Activated T-cell treated with anti-CD3 and anti-CD28 coated beads, Interleukin-2, amount 50 U/mL, for 72 hours (primary cell): ENCODE results near the gene GPR158. TPM values are rescaled to one million over a fixed set of nuclear protein-coding genes. Genes with fewer than 3 reads are reported as not detected.

Source experiments
- ATAC-seq, 2 donors: fragments of 150-1000 bp; cut with Tn5 transposase; replicated peaks in 1 of 2; 2 replicates each; pipeline ENCODE4 v1.10.0; 2021; ENCODE audit warnings: moderate library complexity in 2 of 2, mild to moderate bottlenecking in 1 of 2
- DNase-seq, 2 donors: peaks; one replicate each; pipeline ENCODE4 v3.0.0; 2021 to 2022; ENCODE audit warnings: mixed read lengths in 1 of 2
- H3K27ac Mint-ChIP-seq: one replicate; pipeline ENCODE4 v1.8.0; 2022; ENCODE audit warnings: mild to moderate bottlenecking, moderate library complexity, mixed read lengths
- H3K27me3 Mint-ChIP-seq: one replicate; pipeline ENCODE4 v1.8.0; 2022; ENCODE audit warnings: low read depth, mixed read lengths
- H3K36me3 Mint-ChIP-seq, 2 donors: one replicate each; pipeline ENCODE4 v1.8.0; 2022; ENCODE audit warnings: mixed read lengths in 2 of 2, mild to moderate bottlenecking in 1 of 2; ENCODE audit not compliant: insufficient read depth in 2 of 2
- H3K4me1 Mint-ChIP-seq: one replicate; pipeline ENCODE4 v1.8.0; 2022; ENCODE audit warnings: low read depth, mixed read lengths
- H3K4me3 Mint-ChIP-seq, 2 donors: one replicate each; pipeline ENCODE4 v1.8.0; 2022; ENCODE audit warnings: mild to moderate bottlenecking in 2 of 2, mixed read lengths in 2 of 2, moderate library complexity in 2 of 2
- H3K9me3 Mint-ChIP-seq, 2 donors: one replicate each; pipeline ENCODE4 v1.8.0; 2022; ENCODE audit warnings: mixed read lengths in 2 of 2
- total RNA-seq, 2 donors: library from RNA; stranded (reverse); gene quantifications; one replicate each; pipeline ENCODE4 v1.2.3, GENCODE V29; 2022

GPR158 gene
- total RNA-seq, 2 donors from 2014 or later = not detected

DNA sequence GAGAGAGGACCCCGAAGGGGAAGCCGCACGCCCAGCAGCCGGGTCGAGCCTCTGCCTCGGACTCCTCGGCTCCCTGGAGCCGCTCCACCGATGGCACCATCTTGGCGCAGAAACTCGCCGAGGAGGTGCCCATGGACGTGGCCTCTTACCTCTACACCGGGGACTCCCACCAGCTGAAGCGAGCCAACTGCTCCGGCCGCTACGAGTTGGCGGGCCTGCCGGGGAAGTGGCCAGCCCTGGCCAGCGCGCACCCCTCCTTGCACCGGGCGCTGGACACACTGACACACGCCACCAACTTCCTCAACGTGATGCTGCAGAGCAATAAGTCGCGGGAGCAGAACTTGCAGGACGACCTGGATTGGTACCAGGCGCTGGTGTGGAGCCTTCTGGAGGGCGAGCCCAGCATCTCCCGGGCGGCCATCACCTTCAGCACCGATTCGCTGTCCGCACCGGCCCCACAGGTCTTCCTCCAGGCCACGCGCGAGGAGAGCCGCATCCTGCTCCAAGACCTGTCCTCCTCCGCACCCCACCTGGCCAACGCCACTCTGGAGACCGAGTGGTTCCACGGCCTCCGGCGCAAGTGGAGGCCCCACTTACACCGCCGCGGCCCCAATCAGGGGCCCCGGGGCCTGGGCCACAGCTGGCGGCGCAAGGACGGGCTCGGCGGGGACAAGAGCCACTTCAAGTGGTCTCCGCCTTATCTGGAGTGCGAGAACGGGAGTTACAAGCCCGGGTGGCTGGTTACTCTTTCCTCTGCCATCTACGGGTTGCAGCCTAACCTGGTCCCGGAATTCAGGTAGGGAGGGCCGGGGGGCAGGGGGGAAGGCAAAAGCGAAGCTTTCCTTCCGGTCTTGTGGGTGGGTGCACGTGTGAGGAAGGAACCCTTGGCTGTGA, 973 bp downstream of the GPR158 start:
- DNase-seq (no peak), ATAC-seq (no peak)
- Mint-ChIP-seq H3K27me3 (peaks cover 31% of the 10 kb centered on the region), H3K4me1 (no peaks in the 10 kb centered on the region), H3K4me3 (peak overlapping the region in 1 of 2 donors; percentile 32), H3K9me3 (peaks cover 2 to 9% of the 10 kb centered on the region in 2 donors), H3K27ac (no peak overlapping the region), H3K36me3 (peaks cover 5 to 6% of the 10 kb centered on the region in 2 donors)

DNA sequence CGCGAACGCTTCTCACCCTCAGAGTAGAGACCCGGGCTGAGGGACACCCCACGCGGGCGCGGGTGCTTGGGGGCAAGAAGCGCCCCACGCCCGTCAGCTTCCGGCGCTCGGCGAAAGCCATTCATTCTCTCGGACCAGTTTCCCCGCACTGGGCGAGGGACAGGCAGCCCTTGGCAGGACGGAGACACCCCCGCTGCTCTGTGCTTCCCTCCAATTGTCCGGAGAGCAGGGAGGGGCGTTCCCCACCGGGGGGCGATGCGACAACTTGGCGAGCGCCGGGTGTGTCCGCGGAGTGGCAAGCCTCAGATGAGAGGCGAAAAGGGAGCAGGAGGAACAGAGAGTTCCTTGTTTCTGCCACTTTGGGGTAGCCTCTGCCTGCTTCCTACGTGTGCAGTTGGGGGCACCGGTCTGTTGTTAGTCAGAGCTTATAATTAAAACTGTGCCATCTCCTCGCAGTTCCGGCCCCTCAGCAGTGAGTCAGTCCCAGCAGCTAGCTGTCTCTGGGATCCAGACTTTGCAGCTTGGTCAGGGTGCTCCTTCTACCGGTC, 1.7 kb downstream of the GPR158 start:
- ATAC-seq (no peak), DNase-seq (no peak)
- Mint-ChIP-seq H3K36me3 (peaks cover 5 to 6% of the 10 kb centered on the region in 2 donors), H3K9me3 (peaks cover 2 to 7% of the 10 kb centered on the region in 2 donors), H3K4me3 (peak overlapping the region; percentile 32 to 36), H3K27me3 (peaks cover 31% of the 10 kb centered on the region), H3K27ac (no peak overlapping the region), H3K4me1 (no peaks in the 10 kb centered on the region)

DNA sequence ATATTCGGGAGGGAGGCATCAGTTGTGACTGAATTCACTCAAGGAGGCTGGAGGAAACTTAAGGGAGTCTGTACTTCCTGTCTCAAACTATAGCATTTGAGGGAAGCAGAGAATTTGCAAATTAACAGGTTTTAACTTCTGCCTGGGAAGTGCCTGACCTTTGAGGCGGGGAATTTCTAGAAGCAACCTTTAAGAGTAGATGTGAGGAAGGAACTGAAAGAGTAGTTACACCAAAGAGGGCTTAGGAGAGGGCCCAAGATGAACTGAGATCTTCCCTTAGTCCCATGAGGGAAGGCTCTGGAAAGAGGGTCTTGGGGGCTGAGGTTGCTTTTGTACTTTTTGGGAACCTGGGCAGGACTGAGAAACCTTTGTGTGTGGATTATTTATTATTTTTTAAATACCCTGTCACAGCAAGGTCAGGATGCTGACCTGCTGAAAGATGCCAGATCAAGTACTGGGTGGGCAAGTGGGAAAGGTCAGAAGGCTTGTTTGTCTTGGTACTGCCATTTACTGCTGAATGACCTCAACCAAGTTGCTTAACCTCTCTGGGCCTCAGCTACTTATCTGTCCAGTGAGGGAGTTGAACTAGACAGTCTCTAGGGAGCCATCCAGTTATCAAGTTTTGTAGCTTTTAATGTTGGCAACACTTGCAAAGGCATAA, 2.4 kb downstream of the GPR158 start:
- H3K4me1 Mint-ChIP-seq = no peaks in the 10 kb centered on the region
- H3K27ac Mint-ChIP-seq = no peak overlapping the region
- H3K27me3 Mint-ChIP-seq = peaks cover 31% of the 10 kb centered on the region
- peaks cover 2 to 5% of the 10 kb centered on the region in 2 donors for H3K9me3 Mint-ChIP-seq
- ATAC-seq (no peak), DNase-seq (no peak)
- peak overlapping the region; percentile 32 to 36 for H3K4me3 Mint-ChIP-seq
- peaks cover 5 to 6% of the 10 kb centered on the region in 2 donors for H3K36me3 Mint-ChIP-seq

DNA sequence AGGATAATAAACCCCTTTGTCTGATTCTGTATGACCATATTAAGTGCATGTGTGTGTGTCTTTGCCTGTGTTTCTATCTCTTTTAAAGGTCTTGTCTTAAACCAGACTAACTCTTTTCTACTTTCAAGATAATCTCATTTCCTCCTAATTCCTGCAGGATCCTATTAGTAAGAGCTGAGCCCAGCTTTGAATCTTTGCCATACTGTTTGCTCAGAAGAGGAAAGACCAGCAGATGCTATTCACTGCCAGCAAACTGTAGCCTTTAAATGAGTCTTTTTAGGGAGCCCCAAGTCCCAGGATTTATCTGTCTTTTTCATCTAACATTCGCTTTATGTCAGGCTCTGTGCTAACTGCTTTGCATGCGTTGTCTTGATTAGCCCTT, 2.9 kb downstream of the GPR158 start:
- ATAC-seq = no peak
- H3K27me3 Mint-ChIP-seq = peaks cover 31% of the 10 kb centered on the region

DNA sequence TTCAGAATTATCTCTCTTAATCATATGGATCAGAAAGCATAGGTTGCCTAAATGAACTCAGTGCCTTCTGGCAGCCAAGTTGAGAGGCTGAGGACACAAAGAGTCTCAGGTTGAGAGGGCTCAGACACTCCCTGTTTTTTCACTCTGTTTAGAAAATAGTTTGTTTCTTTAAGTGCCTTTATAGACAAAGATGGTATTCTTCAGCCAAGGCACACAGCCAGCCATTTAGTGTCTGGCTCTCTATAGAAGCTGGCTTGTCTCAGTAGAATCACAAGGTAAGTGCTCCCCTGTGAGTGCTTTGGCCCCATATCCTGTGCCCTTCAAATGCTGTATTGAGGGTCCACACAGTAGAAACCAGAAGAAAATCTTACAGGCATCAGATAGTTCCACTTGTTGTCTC, 3.6 kb downstream of the GPR158 start:
- Mint-ChIP-seq H3K36me3 (peaks cover 5 to 6% of the 10 kb centered on the region in 2 donors), H3K9me3 (peaks cover 0 to 5% of the 10 kb centered on the region in 2 donors), H3K4me1 (no peaks in the 10 kb centered on the region), H3K27me3 (peaks cover 31% of the 10 kb centered on the region), H3K4me3 (no peak overlapping the region), H3K27ac (no peak overlapping the region)
- ATAC-seq (no peak), DNase-seq (no peak)

More for the DNA sequence above, 2.9 kb downstream of the GPR158 start:
- peaks cover 2 to 5% of the 10 kb centered on the region in 2 donors for H3K9me3 Mint-ChIP-seq
- DNase-seq = no peak
- H3K4me1 Mint-ChIP-seq = no peaks in the 10 kb centered on the region
- H3K4me3 Mint-ChIP-seq = no peak overlapping the region
- peaks cover 5 to 6% of the 10 kb centered on the region in 2 donors for H3K36me3 Mint-ChIP-seq
- H3K27ac Mint-ChIP-seq = no peak overlapping the region

DNA sequence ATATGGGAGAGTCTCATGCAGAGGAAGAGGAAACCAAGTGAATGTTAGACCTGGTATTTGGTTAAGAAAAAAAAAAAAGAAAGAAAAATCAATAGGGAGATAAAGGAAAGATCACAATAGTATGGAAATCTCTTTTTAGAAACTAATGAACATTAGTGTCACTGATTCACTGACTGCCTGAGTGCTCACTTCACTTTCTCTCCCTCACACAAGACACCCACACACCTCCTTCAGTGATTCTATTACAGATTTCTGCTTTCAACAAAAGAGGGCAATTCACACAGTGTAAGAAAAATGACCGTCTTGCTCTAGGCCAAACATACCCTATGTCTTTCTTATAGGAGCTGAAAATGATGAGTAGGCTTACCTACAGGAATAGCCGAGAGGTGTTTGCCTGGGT, 6.0 kb downstream of the GPR158 start:
- DNase-seq = no peak
- Mint-ChIP-seq H3K4me3 (no peak overlapping the region), H3K36me3 (peaks cover 0 to 2% of the 10 kb centered on the region in 2 donors), H3K27ac (no peak overlapping the region), H3K9me3 (peaks cover 0 to 2% of the 10 kb centered on the region in 2 donors), H3K27me3 (peaks cover 18% of the 10 kb centered on the region), H3K4me1 (no peaks in the 10 kb centered on the region)
- ATAC-seq = no peak

DNA sequence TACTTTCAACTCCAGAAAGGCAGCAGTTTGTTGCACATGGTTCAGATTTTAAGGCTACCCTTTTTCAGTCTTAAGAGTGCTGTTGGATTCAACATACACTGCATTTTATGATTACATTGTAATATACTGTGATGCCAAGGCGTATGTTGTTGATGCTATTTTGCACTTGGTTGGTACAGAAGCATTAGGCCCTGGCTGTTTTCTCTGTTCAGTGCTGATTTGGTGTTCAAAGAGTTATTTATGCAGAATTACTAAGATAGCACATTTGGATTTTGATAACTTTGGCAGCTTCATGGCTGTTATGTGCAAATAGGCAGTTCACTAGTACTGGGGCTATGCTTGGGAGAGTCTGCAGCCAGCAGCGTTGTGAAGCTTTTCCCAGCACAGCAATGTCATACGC, 7.8 kb downstream of the GPR158 start:
- ATAC-seq (no peak), DNase-seq (no peak)
- Mint-ChIP-seq H3K27ac (no peak overlapping the region), H3K9me3 (peaks cover 0 to 5% of the 10 kb centered on the region in 2 donors), H3K4me1 (no peaks in the 10 kb centered on the region), H3K4me3 (no peak overlapping the region), H3K27me3 (peaks cover 6% of the 10 kb centered on the region), H3K36me3 (peaks cover 0 to 2% of the 10 kb centered on the region in 2 donors)

DNA sequence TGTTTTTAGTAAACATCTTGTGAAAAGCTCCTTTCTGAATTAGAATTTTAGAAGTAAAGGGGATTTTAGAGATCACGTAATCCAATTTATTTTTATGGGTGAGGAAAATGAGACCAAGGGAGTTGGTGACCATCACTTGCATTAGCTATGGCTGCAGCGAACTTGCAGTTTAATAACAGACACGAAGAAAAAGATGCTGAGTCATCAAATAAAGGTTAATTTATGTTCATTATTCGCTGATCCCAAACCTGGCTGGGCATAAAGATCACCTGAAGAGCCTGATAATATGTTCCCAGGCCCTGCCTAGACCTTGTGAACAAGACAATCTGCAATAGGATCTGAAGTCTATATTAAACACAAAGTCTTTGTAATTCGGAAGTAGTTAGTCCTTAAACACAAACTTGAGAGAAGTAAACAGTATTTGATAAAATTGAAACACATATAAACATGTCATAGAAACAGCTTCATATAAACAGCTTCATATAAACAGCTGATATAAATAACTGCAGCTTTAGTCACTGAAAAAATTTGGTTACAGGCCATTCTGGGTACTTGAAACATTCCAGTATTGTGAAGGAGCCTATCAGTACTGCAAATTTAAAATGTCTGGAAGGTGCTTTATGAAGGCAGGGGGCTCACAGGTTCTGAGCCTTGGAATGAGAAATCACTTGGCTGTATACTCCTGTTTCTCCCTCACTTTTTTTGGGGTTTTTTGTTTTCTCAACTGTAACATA, 16.5 kb downstream of the GPR158 start:
- Mint-ChIP-seq H3K36me3 (no peaks in the 10 kb centered on the region), H3K27ac (no peak overlapping the region), H3K4me1 (no peaks in the 10 kb centered on the region), H3K27me3 (no peaks in the 10 kb centered on the region), H3K4me3 (no peak overlapping the region), H3K9me3 (peaks cover 0 to 2% of the 10 kb centered on the region in 2 donors)
- no peak for DNase-seq
- no peak for ATAC-seq

DNA sequence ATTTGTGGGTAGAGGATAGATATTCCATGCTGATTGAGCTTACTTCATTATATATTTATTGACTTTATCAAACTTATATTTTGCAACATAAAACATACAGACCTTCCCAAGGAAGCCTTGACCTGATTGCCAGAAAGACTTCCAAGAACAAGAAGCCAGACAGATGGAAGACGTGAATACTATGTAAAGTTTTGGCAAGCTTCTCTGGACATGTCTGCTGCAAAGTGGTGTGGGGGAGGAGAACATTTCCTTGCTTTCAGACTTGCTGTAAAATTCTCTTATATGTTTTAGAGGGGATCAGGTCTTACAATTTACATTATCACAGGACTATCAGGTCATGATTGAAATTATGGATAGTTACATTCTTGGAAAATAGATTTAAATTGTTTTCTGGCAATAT, 23.4 kb downstream of the GPR158 start:
- Mint-ChIP-seq H3K27me3 (no peaks in the 10 kb centered on the region), H3K27ac (no peak overlapping the region), H3K4me1 (no peaks in the 10 kb centered on the region), H3K4me3 (no peak overlapping the region), H3K9me3 (peaks cover 0 to 2% of the 10 kb centered on the region in 2 donors), H3K36me3 (no peaks in the 10 kb centered on the region)
- ATAC-seq (no peak), DNase-seq (no peak)

DNA sequence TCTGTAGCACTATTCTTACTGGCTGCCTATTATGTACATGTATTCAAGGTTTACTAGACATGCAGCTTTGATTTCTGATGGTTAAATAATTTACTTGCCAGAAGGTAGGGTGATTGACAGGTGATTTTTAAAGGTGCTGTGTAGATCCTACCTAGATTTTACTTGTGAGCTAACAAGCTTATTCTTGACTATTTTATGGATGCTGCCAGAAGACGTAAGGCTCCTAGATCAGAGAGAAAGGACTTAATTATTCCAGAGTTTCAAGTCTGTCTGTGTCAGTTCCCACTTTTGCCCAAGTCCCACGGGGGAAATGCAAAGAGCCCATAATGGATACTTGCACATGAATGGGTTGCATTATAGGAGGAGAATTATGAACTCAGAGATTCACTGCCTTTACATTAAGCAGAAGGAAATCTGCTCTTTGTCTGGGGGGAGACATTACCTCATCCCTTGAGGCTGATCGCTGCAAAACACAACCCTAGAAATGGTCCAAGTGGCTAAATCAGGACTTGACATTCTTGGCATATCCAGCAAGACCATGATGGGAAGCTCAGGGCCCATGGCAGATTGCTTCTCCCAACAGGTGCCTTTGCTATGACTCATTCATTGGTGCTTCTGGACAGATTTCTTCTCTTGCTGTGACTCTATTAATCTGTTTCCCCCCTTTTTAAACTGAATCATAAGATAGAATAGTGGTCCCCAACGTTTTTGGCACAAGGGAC, 32.1 kb downstream of the GPR158 start:
- peaks cover 0 to 2% of the 10 kb centered on the region in 2 donors for H3K9me3 Mint-ChIP-seq
- no peak for ATAC-seq
- no peak overlapping the region for H3K27ac Mint-ChIP-seq
- H3K36me3 Mint-ChIP-seq = no peaks in the 10 kb centered on the region
- no peaks in the 10 kb centered on the region for H3K4me1 Mint-ChIP-seq
- H3K27me3 Mint-ChIP-seq = no peaks in the 10 kb centered on the region
- no peak for DNase-seq
- H3K4me3 Mint-ChIP-seq = no peak overlapping the region

DNA sequence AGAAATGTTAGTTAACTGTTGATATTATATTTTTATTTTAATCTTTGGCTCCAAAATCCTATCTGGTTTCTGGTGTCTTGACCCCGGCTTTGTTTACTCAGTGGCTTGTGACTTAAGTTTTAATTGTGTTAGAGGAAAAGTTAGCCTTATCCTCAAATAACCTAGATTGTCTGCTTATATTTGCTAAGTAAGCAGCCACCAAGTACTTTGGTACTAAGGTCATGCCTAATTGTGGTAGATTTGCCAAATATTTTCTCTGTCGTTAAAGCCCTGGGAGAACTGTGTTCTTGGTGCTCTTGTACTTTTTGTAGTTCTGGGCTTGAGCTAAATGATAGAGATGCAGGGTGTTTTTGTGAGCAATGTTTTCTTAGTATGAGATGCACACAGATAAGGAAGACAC, 34.8 kb downstream of the GPR158 start:
- ATAC-seq = no peak

DNA sequence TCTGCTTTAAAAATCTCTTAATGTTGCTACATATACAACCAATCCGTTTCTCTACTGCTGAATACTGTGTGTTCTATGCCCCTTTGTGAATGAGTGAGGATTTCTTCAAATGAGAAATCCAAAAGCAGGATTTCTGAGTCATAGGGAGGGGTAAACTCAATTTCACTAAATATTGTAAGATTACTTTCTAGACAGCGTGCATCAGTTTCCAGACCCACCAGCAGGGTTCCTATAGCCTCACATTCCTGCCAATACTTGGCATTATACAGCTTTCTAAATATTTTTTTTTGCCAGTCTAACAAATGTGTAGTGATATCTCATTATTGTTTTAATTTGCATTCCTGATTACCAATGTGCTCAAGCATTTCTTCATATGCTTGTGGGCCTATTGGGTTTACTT, 35.5 kb downstream of the GPR158 start:
- Mint-ChIP-seq H3K36me3 (no peaks in the 10 kb centered on the region), H3K27ac (no peak overlapping the region), H3K9me3 (peaks cover 0 to 3% of the 10 kb centered on the region in 2 donors), H3K4me1 (no peaks in the 10 kb centered on the region), H3K27me3 (no peaks in the 10 kb centered on the region), H3K4me3 (no peak overlapping the region)
- DNase-seq = no peak
- no peak for ATAC-seq

More for the DNA sequence above, 34.8 kb downstream of the GPR158 start:
- Mint-ChIP-seq H3K27ac (no peak overlapping the region), H3K36me3 (no peaks in the 10 kb centered on the region), H3K4me1 (no peaks in the 10 kb centered on the region), H3K9me3 (peaks cover 0 to 3% of the 10 kb centered on the region in 2 donors), H3K4me3 (no peak overlapping the region), H3K27me3 (no peaks in the 10 kb centered on the region)
- no peak for DNase-seq
